Tibial nerve (tissue), 4 donors: ENCODE data around the gene VILL.

Experiments
- EP300 ChIP-seq, 2 donors: sonication (generic); formaldehyde crosslinking; IDR thresholded peaks; one replicate each; pipeline ENCODE4 v1.6.1; 2017; ENCODE audit warnings: antibody characterized with exemption in 2 of 2, mild to moderate bottlenecking in 1 of 2
- TF ChIP-seq, protein P1 (sequence below), 5 experiments: fragments of 200-600 bp in 3 of 5; fragments of 450-650 bp in 2 of 5; sonication (generic) in 3 of 5; IDR thresholded peaks; one replicate each; pipeline ENCODE4 v1.5.1; 2016 to 2019; ENCODE audit warnings: antibody characterized with exemption in 5 of 5, mild to moderate bottlenecking in 3 of 5, moderate library complexity in 2 of 5

DNA sequence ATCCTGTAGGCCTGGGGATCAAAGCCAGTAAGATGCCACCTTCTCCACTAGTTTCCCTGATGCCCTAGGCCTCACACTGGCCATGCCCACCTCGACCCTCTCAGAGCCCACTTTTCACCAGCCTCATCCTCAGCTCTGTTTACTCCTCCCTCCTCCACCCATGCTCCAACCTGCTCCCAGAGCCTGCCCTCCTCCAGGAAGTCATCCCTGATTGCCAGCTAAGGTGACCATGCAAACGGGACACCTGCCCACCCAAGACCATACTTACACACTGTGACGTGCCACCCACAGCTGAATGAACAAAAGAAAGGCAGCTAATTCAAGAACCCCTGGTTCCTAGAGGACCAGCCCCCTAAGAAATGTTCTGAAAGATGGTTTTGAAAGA lies 29.7 kb downstream of the VILL start:
- TF ChIP-seq, protein P1, sequence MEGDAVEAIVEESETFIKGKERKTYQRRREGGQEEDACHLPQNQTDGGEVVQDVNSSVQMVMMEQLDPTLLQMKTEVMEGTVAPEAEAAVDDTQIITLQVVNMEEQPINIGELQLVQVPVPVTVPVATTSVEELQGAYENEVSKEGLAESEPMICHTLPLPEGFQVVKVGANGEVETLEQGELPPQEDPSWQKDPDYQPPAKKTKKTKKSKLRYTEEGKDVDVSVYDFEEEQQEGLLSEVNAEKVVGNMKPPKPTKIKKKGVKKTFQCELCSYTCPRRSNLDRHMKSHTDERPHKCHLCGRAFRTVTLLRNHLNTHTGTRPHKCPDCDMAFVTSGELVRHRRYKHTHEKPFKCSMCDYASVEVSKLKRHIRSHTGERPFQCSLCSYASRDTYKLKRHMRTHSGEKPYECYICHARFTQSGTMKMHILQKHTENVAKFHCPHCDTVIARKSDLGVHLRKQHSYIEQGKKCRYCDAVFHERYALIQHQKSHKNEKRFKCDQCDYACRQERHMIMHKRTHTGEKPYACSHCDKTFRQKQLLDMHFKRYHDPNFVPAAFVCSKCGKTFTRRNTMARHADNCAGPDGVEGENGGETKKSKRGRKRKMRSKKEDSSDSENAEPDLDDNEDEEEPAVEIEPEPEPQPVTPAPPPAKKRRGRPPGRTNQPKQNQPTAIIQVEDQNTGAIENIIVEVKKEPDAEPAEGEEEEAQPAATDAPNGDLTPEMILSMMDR (IDR thresholded peaks at IDR 0.05): no peak
- TF ChIP-seq EP300 (IDR thresholded peaks at IDR 0.05): no peak
